Testis (tissue), 3 donors: ENCODE measurements around the gene GARS1. TPM values are rescaled to one million over a fixed set of nuclear protein-coding genes. Genes with fewer than 3 reads are reported as not detected.

Experiments
- DNase-seq: peaks from one replicate; pipeline ENCODE4 v3.0.0-alpha.2; 2019
- H3K27ac ChIP-seq, 2 donors: fragments of 200-600 bp; sonication (generic); one replicate each; pipeline ENCODE4 v1.5.1; 2019
- H3K27me3 ChIP-seq: fragments of 200-600 bp; sonication (generic); one replicate; pipeline ENCODE4 v1.5.1; 2019
- H3K36me3 ChIP-seq: fragments of 200-600 bp; sonication (generic); one replicate; pipeline ENCODE4 v1.5.1; 2017; ENCODE audit warnings: low read depth; ENCODE audit errors: missing control alignments
- H3K4me1 ChIP-seq: fragments of 200-600 bp; sonication (generic); one replicate; pipeline ENCODE4 v1.5.1; 2019
- H3K4me3 ChIP-seq, 2 donors: fragments of 200-600 bp; sonication (generic); one replicate each; pipeline ENCODE4 v1.5.1; 2017 to 2019
- H3K9me3 ChIP-seq: fragments of 200-600 bp; sonication (generic); one replicate; pipeline ENCODE4 v1.5.1; 2017
- POLR2A ChIP-seq: fragments of 450-650 bp; IDR thresholded peaks from one replicate; pipeline ENCODE4 v1.6.1; 2017; ENCODE audit warnings: antibody characterized with exemption, mild to moderate bottlenecking, moderate library complexity
- WGBS, 2 donors: methylation state at CpG; one replicate each; pipeline ENCODE4 v1.1.5; 2018; 5-methylcytosine and 5-hydroxymethylcytosine counted together
- intact Hi-C: fragments of 100-400 bp; cut with DNase I; formaldehyde crosslinking; loops from one replicate; pipeline ENCODE4 v1.15.1; 2023; ENCODE audit warnings: low total_unique reads
- polyA plus RNA-seq: library from polyadenylated mRNA; stranded (reverse); fragments of 350-450 nt; fragmentation: Illumina TruSeq; extraction: RNeasy Lipid Tissue Mini Kit (QIAGEN cat#74804); gene quantifications from one replicate; pipeline ENCODE4 v1.2.3, GENCODE V29; 2014; ENCODE audit warnings: low read depth, low replicate concordance; ENCODE audit not compliant: insufficient read depth
- total RNA-seq, 2 donors: library from RNA; depleted of rRNA; stranded (reverse); fragments of >200 nt; gene quantifications; one replicate each; pipeline ENCODE4 v1.2.3, GENCODE V29; 2016
- TF ChIP-seq, protein P1 (sequence below), 3 experiments: fragments of 450-650 bp in 2 of 3; fragments of 200-600 bp in 1 of 3; sonication (generic) in 1 of 3; IDR thresholded peaks; one replicate each; pipeline ENCODE4 v1.5.1; 2016 to 2019; ENCODE audit warnings: antibody characterized with exemption in 3 of 3, mild to moderate bottlenecking in 2 of 3, moderate library complexity in 1 of 3

The GARS1 gene
- total and polyA plus RNA-seq, 3 donors from 2014 or later, result 104 to 115 (median 110) TPM

DNA sequence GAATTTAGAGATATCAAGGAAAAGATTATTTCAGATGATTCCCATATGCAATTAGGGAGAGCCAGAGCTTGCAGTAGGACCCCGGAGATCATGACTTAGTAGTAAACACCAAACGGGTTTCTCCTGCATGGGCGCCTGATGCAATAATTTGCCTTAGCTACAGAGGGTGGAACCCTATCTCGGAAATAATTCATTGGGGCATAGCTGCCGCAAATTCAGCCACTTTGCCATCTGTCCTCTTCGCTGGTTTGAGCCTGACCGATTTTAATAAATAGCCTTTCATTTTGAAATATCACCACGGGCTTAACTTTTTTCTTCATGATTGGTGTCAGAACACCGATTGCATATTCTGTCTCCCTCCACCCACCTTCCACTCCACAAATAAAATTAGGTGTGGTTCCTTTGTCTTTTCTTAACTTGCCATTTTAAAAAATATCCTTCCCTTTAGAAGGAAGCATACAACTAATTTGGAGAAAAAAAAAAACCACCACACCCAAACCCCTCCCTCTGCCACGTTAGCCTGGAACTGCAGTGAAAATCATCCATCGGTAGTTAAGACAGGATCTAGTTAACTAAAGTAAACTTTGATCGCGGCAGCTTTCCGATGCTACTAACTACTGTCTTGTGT is 1.4 kb downstream of the GARS1 start:
- 17 to 33% methylated on average over 14 of the region's 14 CpGs for WGBS, 2 donors
- Histone ChIP-seq H3K9me3 (no peaks in the 10 kb centered on the region), H3K36me3 (no peaks in the 10 kb centered on the region), H3K4me1 (peaks cover 18% of the 10 kb centered on the region), H3K27ac (peak overlapping the region in 1 of 2 donors; percentile 82), H3K27me3 (no peaks in the 10 kb centered on the region), H3K4me3 (peak overlapping the region; percentile 96 to 99)
- DNase-seq, result no peak
- TF ChIP-seq POLR2A, result no peak
- TF ChIP-seq, protein P1, sequence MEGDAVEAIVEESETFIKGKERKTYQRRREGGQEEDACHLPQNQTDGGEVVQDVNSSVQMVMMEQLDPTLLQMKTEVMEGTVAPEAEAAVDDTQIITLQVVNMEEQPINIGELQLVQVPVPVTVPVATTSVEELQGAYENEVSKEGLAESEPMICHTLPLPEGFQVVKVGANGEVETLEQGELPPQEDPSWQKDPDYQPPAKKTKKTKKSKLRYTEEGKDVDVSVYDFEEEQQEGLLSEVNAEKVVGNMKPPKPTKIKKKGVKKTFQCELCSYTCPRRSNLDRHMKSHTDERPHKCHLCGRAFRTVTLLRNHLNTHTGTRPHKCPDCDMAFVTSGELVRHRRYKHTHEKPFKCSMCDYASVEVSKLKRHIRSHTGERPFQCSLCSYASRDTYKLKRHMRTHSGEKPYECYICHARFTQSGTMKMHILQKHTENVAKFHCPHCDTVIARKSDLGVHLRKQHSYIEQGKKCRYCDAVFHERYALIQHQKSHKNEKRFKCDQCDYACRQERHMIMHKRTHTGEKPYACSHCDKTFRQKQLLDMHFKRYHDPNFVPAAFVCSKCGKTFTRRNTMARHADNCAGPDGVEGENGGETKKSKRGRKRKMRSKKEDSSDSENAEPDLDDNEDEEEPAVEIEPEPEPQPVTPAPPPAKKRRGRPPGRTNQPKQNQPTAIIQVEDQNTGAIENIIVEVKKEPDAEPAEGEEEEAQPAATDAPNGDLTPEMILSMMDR (IDR thresholded peaks at IDR 0.05), result no peak
- intact Hi-C loops, result no loop called here

DNA sequence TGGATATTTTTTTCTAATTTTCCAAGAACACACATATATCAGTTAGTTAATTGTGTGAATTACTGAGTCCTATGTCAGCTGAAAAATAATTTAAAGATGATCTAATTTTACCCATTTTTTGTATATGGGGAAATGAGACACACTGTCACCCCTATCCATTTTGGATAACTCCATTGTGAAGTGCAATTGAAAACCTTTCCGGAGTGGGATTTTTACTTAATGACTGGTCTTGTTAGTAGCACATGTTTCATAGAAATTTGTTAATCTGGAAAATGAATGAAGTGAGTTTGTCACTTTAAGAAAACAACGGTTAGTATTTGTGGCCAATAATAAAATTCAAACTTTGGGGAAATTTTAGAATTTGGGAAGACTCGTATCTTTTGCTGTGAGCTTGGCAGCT is 2.0 kb downstream of the GARS1 start:
- Histone ChIP-seq H3K27me3 (no peaks in the 10 kb centered on the region), H3K27ac (no peak overlapping the region), H3K4me3 (no peak overlapping the region), H3K4me1 (peaks cover 18% of the 10 kb centered on the region), H3K36me3 (no peaks in the 10 kb centered on the region), H3K9me3 (no peaks in the 10 kb centered on the region)
- DNase-seq, result no peak
- TF ChIP-seq, protein P1 (IDR thresholded peaks at IDR 0.05), result no peak
- TF ChIP-seq POLR2A, result no peak
- intact Hi-C loops, result no loop called here
- 61 to 73% methylated on average over 3 of the region's 3 CpGs for WGBS, 2 donors

DNA sequence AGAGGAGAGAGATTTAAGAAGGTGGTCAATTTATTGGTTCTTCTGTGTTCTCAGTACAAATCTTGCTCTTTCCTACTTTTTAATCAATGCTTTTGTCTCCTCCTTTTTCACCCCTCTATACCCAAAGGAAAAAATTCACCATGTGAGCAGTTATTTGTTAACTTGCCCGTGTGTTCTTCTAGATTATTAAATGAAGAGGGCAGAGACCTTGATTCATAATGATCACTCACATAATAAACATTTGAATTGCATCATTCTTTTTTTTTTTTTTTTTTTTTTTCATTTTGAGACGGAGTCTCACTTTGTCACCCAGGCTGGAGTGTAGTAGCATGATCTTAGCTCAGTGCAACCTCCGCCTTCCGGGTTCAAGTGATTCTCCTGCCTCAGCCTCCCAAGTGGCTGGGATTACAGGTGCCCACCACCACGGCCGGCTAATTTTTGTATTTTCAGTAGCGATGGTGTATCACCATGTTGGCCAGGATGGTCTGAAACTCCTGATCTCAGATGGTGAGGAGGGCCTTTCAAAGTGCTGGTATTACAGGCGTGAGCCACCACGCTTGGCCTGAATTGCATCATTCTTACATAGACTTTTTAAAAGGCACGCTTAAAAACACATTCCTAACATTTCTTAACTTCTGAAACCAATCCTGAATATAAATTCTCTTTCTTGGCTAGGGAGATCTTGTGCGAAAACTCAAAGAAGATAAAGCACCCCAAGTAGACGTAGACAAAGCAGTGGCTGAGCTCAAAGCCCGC is 3.6 kb downstream of the GARS1 start:
- intact Hi-C loops, result no loop called here
- DNase-seq, result no peak
- 87 to 94% methylated on average over 13 of the region's 13 CpGs for WGBS, 2 donors

DNA sequence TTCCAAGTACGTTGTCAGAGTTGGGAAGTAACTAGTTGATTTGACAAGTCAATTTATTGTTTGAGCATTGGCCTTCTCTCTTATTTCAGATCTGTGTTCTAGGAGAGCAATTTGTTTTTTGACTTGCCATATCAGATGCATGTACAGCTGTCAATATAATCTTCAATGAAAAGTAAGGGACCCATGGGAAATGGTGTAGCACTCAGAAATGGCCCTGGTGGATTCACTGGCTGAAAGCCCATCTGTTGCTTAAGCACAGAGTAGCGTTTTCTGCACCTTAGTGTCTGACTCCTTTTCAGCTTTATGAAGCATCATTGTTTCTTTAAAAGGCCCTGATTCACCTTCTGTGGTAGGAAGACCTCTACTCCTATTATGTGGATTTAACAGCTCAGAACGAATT is 10.2 kb downstream of the GARS1 start:
- Histone ChIP-seq H3K36me3 (no peaks in the 10 kb centered on the region), H3K4me3 (no peak overlapping the region), H3K4me1 (no peaks in the 10 kb centered on the region), H3K27me3 (no peaks in the 10 kb centered on the region), H3K27ac (no peak overlapping the region), H3K9me3 (no peaks in the 10 kb centered on the region)
- TF ChIP-seq, protein P1 (IDR thresholded peaks at IDR 0.05), result no peak
- no peak for TF ChIP-seq POLR2A
- WGBS, 2 donors, result 82 to 86% methylated on average over 3 of the region's 3 CpGs
- no peak for DNase-seq
- intact Hi-C loops, result no loop called here

More for the DNA sequence above, 3.6 kb downstream of the GARS1 start:
- H3K4me1 ChIP-seq, result peaks cover 14% of the 10 kb centered on the region
- H3K4me3 ChIP-seq, result no peak overlapping the region
- H3K27me3 ChIP-seq, result no peaks in the 10 kb centered on the region
- H3K9me3 ChIP-seq, result no peaks in the 10 kb centered on the region
- no peak overlapping the region for H3K27ac ChIP-seq
- no peaks in the 10 kb centered on the region for H3K36me3 ChIP-seq
- TF ChIP-seq, protein P1 (IDR thresholded peaks at IDR 0.05), result no peak
- TF ChIP-seq POLR2A, result no peak
